GM12865 (cell line): ENCODE measurements around the gene GPR85.
A peak's percentile ranks its signal among the peaks of the same experiment; 100 is the strongest.
"Not testable (repeated sequence)": the region's sequence is repeated elsewhere in the genome, so short reads cannot be mapped to it uniquely, and the experiment has no call there.

Experiments
- DNase-seq: peaks from one replicate; pipeline ENCODE4 v3.0.0; 2010; ENCODE audit warnings: low read depth
- H3K4me3 ChIP-seq: 2 replicates; pipeline ENCODE4 v1.5.1; 2011; ENCODE audit warnings: mild to moderate bottlenecking, low read depth, low read length, control low read depth
- TF ChIP-seq, protein P1 (sequence below): IDR thresholded peaks from 2 replicates; pipeline ENCODE4 v1.5.1; 2011; ENCODE audit warnings: low read length, control low read depth, low read depth, inconsistent platforms; ENCODE audit not compliant: insufficient read depth; ENCODE audit errors: missing control alignments

Gene GPR85

GRCh38 chr7:113120647-113121046, 34.0 kb upstream of the GPR85 start:
- no peak for DNase-seq
- TF ChIP-seq, protein P1, sequence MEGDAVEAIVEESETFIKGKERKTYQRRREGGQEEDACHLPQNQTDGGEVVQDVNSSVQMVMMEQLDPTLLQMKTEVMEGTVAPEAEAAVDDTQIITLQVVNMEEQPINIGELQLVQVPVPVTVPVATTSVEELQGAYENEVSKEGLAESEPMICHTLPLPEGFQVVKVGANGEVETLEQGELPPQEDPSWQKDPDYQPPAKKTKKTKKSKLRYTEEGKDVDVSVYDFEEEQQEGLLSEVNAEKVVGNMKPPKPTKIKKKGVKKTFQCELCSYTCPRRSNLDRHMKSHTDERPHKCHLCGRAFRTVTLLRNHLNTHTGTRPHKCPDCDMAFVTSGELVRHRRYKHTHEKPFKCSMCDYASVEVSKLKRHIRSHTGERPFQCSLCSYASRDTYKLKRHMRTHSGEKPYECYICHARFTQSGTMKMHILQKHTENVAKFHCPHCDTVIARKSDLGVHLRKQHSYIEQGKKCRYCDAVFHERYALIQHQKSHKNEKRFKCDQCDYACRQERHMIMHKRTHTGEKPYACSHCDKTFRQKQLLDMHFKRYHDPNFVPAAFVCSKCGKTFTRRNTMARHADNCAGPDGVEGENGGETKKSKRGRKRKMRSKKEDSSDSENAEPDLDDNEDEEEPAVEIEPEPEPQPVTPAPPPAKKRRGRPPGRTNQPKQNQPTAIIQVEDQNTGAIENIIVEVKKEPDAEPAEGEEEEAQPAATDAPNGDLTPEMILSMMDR: no peak
- no peak overlapping the region for H3K4me3 ChIP-seq

DNA sequence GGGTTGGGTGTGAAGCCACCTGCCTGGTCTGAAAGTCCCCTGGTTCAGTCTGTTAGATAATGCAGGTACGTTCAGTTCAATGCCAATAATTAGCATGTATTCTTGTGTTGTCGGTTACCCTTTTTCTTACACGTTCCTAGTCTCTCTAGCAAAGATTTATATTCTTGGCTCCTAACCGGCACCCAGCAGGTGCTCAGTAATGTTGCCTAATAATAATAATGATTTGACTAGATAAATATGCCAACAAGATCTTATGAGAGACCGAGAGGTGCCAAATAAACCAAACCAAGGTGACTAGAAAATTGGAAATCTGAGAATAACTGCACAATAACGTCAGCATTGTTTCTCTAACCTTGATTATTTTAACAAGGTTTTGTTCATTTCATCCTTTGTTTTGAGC, 32.8 kb upstream of the GPR85 start:
- TF ChIP-seq, protein P1: no peak
- H3K4me3 ChIP-seq: no peak overlapping the region
- no peak for DNase-seq

DNA sequence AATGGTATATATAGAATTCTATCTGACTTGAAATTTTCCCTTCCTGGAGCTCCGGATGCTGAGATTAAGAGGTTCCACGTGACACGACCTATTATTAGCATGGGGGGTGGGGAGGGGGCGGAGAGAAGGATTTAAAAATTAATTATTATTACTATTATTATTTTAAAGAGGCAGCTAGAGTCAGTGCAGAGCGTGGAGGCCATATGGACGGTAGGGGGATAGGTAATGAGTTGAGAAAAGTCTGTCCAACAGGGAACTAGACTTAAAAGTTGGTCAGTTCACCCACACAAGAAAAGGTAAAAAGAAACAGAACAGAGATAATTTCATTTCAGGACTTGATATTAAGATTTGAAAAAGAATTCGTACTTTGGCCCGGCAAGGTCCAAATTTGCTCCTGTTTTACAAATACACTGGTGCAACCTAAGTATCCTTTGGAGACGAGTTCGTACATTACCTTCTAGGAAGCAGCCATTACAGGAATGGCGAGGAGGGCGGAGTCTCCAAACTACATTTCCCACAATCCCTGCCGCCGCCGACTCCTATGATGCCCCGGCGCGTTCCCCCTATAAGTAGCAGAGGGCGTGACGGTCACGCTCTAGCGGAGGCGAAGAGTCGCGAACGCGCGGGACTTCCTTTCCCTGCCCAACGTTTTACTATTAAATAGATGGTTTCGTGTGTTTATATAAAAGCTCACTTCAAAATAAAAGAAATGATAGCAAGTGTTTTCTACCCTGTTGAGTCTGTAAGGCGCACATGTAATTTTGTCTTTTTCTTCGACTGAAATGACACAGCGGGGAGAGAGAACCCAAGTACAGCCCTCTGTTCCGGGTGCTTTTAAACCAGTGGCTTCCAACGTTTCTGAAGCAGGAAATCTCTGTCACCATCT, 31.7 kb upstream of the GPR85 start, which contains the start of gene SMIM30:
TSS of gene SMIM30 (minus strand) at position 481 of the 886 bp plus-strand sequence. CDS start 976 bp downstream, outside the sequence.
- peak within 1 kb of the TSS; percentile 83 for H3K4me3 ChIP-seq
- TF ChIP-seq, protein P1: no peak
- peak; percentile 94 for DNase-seq

- DNase-seq: not testable (repeated sequence)
- peak overlapping the region; percentile 83 for H3K4me3 ChIP-seq
These were observed 30.7 kb upstream of the GPR85 start for GRCh38 chr7:113117374-113117774.

GRCh38 chr7:113113912-113114311, 27.3 kb upstream of the GPR85 start:
- no peak overlapping the region for H3K4me3 ChIP-seq
- peak; percentile 38 for DNase-seq
- TF ChIP-seq, protein P1: no peak

DNA sequence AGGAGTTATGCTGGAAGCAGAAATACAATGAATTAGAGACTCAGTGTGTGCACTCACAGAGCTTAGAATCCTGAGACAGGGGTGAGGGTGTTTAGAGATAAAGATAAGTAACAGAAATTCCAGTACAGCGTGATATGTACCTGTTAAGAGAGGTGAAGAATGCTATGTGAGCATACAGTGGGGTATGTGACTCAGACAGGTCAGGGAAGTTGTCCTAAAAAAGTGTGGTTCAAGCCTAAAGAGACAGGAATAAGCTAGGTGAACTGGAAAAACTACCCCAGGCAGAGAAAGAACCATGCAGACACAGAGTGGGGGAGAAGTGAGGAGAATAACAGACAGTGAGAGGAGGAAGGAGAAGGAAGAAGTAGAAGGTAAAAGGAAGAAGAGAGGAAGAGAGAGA, 23.1 kb upstream of the GPR85 start:
- TF ChIP-seq, protein P1: no peak
- H3K4me3 ChIP-seq: no peak overlapping the region
- DNase-seq: no peak

DNA sequence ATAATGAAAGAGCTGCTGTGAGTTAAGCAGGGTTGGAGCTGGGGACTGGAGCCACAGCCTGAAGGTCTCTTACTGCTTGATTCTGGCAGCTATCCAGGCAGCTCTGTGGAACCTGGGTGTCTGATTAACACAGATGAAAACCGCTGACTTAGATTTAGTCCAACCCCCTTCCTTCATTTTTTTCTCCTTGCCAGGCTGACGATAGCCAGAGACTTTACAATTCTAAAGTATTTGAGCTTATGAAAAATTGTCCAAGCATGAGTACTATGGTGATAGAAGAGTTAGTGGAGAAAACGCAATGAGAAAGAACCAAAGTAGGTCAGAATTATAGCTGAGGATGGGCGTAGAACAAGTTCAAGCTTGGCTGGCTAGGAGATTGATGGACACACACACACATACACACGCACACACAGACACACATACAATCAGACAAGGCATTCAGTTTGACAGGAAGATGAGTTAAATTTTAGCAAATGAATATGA, 13.5 kb upstream of the GPR85 start:
- no peak overlapping the region for H3K4me3 ChIP-seq
- TF ChIP-seq, protein P1: no peak
- no peak for DNase-seq
